AG09319 (cell line): Measurements from ENCODE around the gene ATP11A.

ENCODE experiments used
- DNase-seq: peaks from one replicate; pipeline ENCODE4 v3.0.0-alpha.2; 2010; ENCODE audit warnings: low read depth; ENCODE audit errors: extremely low read depth
- CTCF ChIP-seq: IDR thresholded peaks from 2 replicates; pipeline ENCODE4 v1.5.1; 2011; ENCODE audit warnings: low read depth, mild to moderate bottlenecking, inconsistent platforms, low read length, moderate library complexity

Gene ATP11A

GRCh38 chr13:112696001-112696868, 6.4 kb downstream of the ATP11A start:
- no peak for TF ChIP-seq CTCF
- DNase-seq: no peak

- DNase-seq: no peak
- no peak for TF ChIP-seq CTCF
Observed at GRCh38 chr13:112696869-112697465, 7.1 kb downstream of the ATP11A start.

- TF ChIP-seq CTCF: no peak
- peak; percentile 58 for DNase-seq
Observed at GRCh38 chr13:112697756-112698655, 8.2 kb downstream of the ATP11A start.

- no peak for TF ChIP-seq CTCF
- no peak for DNase-seq
Observed at GRCh38 chr13:112699322-112699918, 9.6 kb downstream of the ATP11A start.

- no peak for DNase-seq
- TF ChIP-seq CTCF: no peak
Observed at GRCh38 chr13:112700291-112701060, 10.6 kb downstream of the ATP11A start.

GRCh38 chr13:112702341-112702985, 12.6 kb downstream of the ATP11A start:
- no peak for TF ChIP-seq CTCF

More at GRCh38 chr13:112702341-112702985, 12.6 kb downstream of the ATP11A start:
- DNase-seq: no peak
